ENCODE measurements around the gene SLC26A1.

Gene SLC26A1

GRCh38 chr4:1027915-1028238 lies 34.7 kb upstream of the SLC26A1 start:
- DNase-seq = no peak

GRCh38 chr4:1027219-1027914 lies 34.2 kb upstream of the SLC26A1 start:
- no peak for DNase-seq

- no peak for DNase-seq
Measured at GRCh38 chr4:1026115-1026514, 32.9 kb upstream of the SLC26A1 start.

DNA sequence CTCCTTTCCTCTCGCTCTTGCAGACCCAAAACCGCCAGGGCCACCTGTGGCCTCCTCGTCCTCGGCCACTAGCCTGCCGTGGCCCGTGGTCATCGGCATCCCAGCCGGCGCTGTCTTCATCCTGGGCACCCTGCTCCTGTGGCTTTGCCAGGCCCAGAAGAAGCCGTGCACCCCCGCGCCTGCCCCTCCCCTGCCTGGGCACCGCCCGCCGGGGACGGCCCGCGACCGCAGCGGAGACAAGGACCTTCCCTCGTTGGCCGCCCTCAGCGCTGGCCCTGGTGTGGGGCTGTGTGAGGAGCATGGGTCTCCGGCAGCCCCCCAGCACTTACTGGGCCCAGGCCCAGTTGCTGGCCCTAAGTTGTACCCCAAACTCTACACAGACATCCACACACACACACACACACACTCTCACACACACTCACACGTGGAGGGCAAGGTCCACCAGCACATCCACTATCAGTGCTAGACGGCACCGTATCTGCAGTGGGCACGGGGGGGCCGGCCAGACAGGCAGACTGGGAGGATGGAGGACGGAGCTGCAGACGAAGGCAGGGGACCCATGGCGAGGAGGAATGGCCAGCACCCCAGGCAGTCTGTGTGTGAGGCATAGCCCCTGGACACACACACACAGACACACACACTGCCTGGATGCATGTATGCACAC lies 31.8 kb upstream of the SLC26A1 start:
- DNase-seq = no peak

DNA sequence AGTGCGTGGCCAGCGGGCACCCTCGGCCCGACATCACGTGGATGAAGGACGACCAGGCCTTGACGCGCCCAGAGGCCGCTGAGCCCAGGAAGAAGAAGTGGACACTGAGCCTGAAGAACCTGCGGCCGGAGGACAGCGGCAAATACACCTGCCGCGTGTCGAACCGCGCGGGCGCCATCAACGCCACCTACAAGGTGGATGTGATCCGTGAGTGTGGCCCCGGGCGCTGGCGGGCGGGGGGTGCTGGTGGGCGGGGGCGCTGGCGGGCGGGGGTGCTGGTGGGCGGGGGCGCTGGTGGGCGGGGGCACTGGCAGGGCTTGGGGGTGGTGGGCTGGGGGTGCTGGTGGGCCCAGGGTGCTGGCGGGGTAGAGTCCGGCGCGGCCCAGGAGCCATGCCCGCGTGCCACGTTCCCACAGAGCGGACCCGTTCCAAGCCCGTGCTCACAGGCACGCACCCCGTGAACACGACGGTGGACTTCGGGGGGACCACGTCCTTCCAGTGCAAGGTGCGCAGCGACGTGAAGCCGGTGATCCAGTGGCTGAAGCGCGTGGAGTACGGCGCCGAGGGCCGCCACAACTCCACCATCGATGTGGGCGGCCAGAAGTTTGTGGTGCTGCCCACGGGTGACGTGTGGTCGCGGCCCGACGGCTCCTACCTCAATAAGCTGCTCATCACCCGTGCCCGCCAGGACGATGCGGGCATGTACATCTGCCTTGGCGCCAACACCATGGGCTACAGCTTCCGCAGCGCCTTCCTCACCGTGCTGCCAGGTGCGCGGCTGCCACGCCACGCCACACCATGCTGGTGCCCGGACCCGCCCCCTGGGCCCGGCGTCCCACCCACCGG lies 30.9 kb upstream of the SLC26A1 start:
- DNase-seq = no peak

- no peak for DNase-seq
Measured at GRCh38 chr4:1023075-1023640, 30.0 kb upstream of the SLC26A1 start.

DNA sequence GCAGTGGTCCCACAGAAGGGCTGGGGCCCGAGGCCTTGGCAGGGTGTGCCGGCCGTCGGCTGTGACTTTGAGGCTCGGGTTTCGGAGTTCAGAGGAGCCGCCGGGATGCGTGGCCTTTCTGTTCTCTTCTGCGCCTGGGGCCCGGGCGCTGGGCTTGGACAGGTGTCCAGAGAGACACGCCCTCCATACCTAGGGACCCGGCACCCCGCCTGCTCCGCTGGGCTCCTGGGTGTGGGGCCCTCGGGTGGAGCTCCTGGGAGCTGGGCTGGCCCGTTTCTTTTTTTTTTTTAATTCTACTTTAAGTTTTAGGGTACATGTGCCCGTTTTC lies 29.5 kb upstream of the SLC26A1 start:
- no peak for DNase-seq

DNA sequence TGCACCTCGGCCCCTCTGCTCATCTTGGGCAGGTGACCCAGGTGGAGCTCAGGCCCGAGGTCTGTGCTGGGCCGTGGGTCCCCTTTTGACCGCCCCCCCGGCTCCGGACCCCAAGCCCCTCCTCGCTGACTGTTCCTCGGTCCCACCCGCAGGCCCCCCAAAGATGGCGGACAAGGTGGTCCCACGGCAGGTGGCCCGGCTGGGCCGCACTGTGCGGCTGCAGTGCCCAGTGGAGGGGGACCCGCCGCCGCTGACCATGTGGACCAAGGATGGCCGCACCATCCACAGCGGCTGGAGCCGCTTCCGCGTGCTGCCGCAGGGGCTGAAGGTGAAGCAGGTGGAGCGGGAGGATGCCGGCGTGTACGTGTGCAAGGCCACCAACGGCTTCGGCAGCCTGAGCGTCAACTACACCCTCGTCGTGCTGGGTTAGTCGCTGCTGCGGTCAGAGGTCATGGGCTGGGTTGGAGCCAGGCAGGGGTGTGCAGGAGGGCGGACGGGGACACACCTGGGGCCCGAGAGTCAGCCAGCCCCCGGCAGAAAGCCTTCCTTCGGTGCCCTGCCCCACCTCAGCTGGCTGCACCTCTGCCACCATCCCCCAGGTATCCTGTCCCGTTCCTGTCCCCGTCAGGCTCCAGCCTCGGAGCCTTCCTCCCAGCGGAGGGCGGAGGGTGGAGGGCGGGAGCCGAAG lies 29.0 kb upstream of the SLC26A1 start:
- DNase-seq = no peak

DNA sequence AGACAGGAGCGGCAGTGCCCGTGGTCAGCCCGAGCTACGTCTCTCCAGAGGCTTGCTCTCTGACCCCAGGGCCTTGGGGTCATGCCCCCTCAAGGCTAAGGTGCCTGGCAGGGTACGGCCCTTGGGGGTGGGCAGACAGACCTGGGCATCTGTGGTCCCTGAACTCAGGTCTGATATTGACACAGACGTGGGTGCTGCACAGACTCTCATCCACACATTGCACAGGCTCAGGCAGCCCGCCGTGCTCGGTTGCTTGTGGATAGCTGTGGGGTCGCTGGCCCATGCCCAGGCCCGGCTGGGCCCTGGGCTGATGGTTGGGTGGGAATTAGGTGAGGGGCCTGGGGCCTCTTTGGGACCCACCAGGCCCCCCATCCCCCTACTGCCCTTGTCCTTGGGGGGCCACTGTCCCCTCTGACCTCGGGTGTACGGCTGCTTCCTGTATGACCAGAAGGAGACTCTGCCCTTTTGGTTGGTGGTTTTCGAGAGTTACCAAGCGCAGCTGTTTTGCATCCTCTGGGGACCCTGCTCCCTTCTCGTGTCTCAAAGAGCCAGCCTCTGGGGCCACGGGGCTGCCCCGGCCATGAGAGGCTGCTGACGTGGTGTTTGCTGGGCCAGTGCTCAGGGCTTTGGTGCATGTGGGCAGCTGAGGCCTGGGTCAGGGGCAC lies 28.3 kb upstream of the SLC26A1 start:
- no peak for DNase-seq

DNA sequence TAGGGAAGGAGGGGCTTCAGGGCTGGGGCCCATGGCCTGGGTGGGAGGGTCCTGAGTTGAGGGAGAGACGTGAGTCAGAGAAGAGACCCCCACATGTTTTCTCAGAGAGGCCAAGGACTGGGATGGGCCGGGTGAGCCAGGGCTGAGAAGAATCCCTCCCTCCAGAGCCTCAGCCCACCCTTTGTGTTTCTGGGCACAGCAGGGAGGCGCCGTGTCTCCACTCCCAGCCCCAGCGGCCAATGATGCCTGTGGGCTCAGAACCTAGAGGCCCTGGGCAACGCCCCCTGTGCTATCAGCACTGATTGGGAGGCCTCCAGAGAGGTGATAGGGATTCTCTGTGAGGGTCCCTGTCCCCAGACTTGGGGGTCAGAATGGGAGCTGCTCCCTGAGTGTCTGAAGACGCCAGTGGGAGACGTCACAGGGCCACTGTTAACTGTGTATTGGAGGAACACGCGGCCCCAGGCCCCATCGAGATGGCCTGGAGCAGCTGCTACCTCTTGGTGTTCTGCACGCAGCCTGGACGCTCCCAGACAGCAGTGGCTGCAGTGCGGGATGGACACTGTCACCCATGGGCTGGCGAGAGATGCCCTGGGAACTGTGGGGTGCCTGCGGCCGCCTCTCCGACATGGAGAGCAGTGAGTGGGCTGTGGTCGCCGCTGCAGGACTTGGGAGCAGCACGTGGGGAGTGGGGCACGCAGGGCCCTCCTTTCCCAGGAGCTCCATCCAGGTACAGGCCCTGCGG lies 26.7 kb upstream of the SLC26A1 start:
- DNase-seq = no peak

- no peak for DNase-seq
Measured at GRCh38 chr4:1019320-1019719, 26.1 kb upstream of the SLC26A1 start.

- DNase-seq = no peak
Measured at GRCh38 chr4:1018147-1019020, 25.2 kb upstream of the SLC26A1 start.

DNA sequence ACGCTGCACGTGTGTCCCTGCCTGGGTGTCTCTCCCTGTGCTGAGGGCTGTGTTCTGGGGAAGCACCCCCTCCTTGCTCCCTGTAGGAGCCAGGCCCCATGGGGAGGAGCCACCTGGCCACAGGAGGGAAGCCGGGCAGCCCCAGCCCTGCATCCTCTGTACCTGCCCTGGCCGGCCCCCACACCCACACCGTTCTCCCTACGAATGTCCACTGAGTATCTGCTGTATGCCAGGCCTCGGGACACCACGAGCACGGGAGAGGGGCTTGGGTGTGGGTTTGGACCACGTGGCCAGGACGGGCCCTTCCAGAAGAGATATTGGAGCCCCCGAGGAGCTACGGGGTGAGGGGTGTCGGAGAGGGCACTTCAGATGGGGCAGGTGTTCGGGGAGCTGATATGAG lies 24.5 kb upstream of the SLC26A1 start:
- no peak for DNase-seq

GRCh38 chr4:1017211-1017610 lies 24.0 kb upstream of the SLC26A1 start:
- no peak for DNase-seq

- no peak for DNase-seq
Measured at GRCh38 chr4:1015746-1016145, 22.5 kb upstream of the SLC26A1 start.

DNA sequence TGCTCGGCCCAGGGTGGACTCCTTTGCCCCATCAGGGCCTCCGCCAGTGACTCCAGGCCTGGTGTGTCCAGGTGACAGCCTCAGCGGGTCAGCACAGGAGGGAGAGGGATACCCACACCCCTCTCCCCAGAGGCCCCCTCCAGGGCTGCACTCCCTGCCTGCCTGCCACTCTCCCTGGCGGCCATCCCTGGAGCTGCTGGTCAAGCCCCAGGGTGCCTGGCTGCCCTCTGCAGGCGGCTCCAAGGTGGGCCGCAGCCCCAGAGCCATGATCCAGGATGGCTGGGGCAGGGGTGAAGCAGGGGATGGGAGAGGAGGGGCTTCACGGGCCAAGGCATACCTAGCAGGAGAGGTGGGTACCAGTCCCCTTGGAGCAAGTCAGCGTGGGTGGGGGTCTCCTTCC lies 22.0 kb upstream of the SLC26A1 start:
- DNase-seq = no peak

GRCh38 chr4:1014291-1015167 lies 21.3 kb upstream of the SLC26A1 start:
- DNase-seq = no peak

GRCh38 chr4:1013225-1014073 lies 20.2 kb upstream of the SLC26A1 start:
- no peak for DNase-seq
